SH-SY5Y (cell line): ENCODE data around the gene ZBP1.

ENCODE experiments used
- GATA2 ChIP-seq: IDR thresholded peaks from 2 replicates; pipeline ENCODE4 v1.6.1; 2011; ENCODE audit warnings: mild to moderate bottlenecking, low read depth, low read length
- GATA3 ChIP-seq: IDR thresholded peaks from 2 replicates; pipeline ENCODE4 v1.6.1; 2011; ENCODE audit warnings: low read depth, mild to moderate bottlenecking, low read length, moderate library complexity

Gene ZBP1

DNA sequence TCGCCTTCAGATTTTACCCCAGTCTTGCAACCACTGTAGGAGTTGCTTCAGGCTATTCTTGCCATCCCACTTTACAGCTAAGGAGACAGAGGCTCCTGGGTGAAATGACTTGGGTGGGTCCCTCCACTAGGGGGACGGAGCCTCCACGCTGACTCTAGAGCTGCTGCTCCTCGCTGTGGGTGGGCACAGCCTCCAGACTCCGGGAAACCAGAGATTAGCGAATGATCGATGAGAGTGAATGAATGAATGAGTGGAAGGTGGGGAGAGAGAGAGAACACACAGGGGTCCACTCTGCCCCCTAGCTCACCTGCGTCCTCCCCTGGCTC, 10.4 kb downstream of the ZBP1 start:
- no peak for TF ChIP-seq GATA3

DNA sequence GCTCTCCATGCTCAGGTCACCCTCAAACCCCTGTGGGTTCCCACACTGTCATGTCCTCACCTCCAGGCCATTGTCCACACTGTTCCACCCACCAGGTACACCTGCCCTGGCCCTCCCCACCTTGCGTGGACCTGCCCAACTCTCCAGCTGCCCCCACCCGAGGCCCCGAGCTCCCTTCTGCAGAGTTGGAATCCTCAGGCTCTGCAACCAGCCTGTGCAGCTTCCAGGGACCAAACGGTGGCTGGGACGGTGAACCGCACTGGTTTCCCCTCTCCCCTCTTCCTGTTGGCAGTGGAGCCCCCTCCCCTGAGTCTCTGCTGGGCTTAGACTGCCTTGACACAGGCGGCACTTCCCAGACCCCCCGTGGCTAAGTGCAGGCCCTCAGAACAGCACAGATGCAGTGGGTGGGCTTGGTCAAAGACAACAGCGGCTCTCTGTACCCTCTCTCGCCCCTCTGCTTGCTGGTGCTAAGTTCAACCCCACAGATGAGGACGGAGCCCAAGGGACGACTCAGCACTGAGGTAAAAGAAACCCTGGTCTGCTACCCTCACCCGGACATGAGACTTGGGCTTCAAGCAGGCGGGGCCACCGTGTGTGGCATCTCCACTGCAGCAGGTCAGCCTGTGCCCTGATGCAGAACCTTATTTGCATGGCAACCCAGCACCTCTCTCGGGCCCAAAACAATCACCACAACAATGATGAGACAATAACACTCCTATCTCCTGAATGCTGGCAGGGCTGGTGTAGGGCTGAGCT, 11.0 kb downstream of the ZBP1 start:
- TF ChIP-seq GATA2 (no peak), GATA3 (no peak)

DNA sequence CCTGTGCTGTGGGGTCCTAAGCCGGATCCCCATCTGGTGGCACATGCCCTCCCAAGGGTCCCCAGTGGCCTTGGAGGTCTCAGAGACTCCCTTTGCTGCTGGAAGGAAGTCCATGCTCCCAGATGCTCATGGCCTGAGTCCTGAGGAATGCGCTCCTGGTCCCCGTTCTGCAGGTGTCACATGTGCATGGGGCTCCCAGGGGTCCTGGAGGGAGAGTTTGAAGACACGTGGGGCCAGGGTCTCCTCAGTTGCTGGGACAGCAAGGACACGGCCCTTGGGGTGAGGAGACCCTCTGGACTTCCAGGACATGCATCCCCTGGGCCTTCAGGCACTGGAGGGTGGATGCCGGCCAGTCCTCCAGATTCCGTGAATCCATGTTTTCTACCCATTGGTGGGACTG, 11.7 kb downstream of the ZBP1 start:
- TF ChIP-seq GATA2 (no peak), GATA3 (no peak)

DNA sequence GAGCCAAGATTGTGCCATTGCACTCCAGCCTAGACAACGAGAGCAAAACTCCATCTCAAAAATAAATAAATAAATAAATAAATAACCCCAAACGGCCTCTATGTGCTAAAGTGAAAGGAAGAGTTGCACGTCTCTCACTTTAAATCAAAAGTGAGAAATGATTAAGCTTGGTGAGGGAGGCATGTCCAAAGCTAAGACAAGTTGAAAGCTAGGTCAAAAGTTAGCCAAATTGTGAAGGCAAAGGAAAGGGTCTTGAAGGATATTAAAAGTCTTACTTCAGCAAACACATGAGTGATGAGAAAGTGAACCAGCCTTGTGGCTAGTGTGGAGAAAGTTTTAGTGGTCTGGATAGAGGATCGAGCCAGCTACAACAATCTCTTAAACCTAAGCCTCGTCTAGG, 14.3 kb downstream of the ZBP1 start:
- no peak for TF ChIP-seq GATA3
- no peak for TF ChIP-seq GATA2

DNA sequence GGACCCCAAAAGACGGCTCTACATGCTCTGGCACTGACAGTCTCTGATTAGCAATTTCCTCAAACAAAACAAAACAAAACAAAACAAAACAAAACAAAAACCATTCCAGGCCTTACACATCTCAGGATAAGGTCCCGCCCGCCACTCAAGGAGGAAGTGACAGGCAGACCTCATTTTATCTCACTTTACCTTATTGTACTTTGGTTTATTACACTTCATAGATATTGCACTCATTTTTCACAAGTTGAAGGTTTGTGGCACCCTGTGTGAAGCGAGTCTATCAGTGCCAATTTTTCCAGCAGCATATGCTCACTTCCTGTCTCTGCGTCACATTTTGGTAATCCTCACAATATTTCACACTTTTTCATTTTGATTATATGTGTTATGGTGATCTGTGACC, 15.2 kb downstream of the ZBP1 start:
- TF ChIP-seq GATA2 (no peak), GATA3 (no peak)

DNA sequence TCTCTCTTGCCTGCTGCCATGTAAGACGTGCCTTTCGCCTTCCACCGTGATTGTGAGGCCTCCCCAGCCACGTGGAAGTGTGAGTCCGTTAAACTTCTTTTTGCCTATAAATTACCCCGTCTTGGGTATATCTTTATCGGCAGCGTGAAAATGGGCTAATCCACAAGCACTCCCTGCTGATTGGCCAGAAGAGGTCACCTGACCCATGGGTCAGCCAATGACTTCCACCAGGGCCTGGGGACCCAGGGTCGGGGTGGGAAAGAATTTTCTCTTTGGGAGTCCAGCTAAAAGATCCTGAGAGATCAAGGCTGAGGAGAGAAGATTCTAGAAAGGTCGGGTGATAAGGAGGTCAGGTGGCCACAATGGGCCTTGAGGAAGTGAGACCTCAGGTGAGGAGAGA, 17.1 kb downstream of the ZBP1 start:
- TF ChIP-seq GATA3 (no peak), GATA2 (no peak)

DNA sequence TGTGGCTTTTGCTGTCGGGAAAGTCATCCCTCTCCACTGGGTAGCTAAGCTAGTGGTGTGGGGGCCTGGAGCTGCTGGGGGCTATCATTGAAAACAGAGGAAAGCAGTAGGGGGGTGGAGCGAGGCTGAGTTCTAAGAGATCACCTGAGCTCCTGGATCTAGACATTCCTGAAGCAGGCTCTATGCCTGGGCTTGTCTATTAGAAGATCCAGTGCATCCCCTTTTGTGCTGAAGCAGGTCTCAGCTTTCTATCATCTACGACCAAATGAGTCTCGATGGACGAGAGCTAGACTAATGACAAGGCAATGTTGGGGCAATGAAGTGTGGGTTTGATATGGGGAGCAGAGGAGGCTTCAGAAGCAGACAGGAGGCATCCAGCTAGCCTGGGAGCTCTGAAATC, 18.5 kb downstream of the ZBP1 start:
- no peak for TF ChIP-seq GATA3
- no peak for TF ChIP-seq GATA2

DNA sequence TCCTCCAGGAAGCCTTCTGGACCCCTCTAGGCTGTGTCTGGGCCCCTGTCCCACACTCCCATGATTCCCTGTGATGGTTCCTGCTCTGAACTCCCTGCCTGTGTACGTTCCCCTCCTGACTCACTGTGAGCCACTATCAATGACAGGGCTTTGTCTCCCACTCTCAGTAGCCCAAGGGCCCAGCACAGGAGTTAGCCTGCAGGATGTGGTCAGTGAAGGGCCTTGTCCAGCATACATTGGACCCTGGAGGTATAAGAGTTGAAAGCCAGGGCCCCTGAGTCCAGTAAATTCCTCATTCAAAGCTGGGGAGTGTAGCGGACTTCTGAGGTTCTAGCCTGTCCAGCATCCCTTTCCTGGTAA, 19.0 kb downstream of the ZBP1 start:
- TF ChIP-seq GATA3 (no peak), GATA2 (no peak)

DNA sequence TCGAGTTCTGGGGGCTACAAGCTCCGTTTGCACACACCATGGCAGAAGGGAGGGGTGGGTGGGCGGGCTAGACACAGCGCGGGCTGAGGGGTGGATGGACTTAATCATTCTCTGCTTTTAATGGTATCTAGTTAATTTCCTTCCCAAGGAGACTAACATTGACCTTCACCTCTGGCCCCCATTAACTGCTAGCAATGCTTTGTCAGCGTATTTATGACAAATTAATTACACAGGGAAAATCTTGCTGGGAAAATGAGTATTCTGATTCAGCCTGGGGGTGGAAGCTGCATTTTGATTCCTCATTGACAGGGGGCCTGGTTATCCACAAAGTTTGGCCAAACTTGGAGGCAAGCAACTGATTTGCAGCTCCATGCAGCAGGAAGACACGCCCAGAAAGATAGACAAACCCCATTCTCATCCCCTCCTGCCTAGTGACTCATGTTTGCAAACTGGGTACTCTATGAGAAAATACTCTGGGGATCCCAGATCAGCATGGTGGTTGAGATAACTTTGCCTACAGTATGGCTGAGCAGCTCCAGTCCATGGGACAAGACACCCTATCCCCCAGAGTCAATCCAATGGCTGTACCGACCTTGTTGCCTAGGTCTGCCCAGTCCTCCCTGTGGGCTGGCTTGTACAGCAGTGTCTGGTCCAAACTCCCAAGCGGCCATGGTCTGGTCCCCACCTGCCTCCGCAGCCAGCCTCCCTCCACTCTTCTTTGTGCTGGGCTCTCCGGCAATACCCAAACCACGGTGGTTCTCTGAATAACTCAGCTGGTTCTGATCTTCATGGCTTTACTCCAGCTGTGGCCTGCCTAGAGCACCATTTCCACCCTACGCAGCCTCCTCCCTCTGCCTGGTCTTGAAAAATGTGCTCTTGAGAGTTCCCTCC, 19.7 kb downstream of the ZBP1 start:
- TF ChIP-seq GATA3 (no peak), GATA2 (no peak)

DNA sequence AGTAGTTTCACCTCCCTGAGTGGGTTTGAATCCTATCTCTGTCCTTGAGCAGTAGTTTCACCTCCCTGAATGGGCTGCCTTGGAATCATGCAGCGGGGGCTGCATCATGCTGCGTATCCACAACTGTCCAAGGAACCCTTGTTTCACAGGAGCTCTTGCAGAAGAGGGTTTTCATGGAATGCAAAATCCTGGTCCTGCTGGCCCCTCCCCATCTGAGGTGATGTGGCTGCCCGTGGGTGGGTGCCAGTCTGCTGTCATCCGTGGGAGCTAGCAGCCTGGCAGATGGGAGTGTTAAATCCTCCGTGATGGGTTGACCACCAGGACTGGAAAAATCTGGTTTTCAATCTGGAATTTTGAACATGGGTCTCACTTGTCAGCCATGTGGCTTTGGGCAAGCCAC, 21.7 kb downstream of the ZBP1 start:
- TF ChIP-seq GATA2 (no peak), GATA3 (no peak)

DNA sequence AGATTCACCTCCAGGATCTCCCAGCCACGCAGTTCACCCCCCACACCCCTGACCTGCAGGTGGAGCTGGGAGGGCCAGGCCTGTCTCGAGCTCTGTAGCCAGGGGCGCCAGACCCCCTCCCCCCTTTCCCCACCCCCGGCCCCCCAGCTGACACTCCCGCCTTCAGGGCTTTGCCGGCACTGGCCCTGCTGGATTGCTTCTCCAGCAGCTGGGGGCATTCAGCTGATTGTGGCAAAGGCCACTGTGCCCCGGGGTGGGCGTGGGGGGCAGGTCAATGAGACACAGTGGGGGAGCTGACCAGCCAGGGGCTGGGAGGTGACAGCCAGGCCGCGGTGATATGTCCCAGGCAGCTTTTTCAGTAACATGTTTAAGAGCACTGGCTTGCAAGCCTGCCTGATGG, 22.2 kb downstream of the ZBP1 start:
- TF ChIP-seq GATA2, result no peak
- no peak for TF ChIP-seq GATA3

DNA sequence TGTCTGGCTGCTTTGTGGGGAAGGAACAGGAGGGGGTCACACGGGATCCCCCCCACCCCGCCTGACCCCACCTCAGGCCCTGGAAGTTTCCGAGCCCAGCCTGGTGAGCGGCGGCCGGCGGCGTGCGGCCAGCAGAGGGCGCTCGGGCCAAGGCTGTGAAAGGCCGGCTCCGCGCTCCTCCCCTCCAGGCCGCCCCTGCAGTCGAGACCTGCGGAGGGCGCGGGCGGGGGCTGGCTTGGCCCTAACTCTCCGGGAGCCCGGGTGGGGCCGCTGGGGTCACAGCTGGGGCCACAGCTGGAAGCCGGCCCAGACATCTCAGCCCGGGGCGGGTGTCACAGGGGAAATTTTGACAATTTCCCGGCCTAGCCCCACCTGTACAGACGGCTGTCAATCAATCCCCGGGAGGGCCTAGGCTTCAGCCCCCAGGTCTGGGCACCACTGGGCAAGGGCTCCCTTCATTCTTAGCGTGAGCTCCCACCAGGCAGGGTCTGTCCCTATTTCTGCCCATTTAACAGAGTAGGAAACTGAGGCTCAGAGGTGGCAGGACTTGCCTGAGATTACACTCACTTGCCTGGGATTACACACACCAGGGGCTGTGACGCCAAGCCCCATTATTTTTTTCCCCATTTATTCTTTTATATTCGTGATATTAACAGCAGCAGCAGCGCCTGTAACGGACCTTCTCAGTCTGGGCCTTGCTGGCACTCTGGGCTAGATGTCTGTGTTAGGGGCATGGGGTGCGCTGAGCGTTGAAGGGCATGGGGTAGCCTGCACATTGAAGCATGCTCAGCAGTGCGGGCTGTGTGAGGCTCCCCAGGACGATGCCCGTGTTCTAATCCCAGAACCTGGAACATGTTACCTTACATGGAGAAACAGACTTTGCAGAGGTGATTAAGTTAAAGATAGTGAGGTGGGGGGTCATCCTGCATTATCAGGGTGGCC, 23.0 kb downstream of the ZBP1 start:
- no peak for TF ChIP-seq GATA2
- TF ChIP-seq GATA3, result no peak

DNA sequence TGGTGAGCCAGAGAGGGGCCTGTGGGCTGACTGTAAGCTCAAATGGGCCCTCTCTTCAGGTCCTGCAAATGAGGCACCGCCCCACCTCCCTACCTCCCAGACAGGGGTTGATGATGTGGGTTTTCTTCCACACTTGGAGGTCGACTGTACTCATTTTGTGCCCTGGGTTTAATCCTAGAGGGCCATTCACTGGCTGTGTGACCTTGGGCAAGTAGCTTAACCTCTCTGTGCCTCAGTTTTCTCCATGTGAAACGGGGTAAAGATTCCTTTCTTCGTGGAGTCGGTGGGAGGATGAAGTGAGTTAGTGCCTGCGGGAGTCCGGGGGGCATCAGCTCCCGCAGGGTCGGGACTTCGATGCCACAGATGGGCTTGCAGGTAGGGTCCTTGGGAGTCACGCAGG, 23.9 kb downstream of the ZBP1 start:
- TF ChIP-seq GATA2, result no peak
- no peak for TF ChIP-seq GATA3

DNA sequence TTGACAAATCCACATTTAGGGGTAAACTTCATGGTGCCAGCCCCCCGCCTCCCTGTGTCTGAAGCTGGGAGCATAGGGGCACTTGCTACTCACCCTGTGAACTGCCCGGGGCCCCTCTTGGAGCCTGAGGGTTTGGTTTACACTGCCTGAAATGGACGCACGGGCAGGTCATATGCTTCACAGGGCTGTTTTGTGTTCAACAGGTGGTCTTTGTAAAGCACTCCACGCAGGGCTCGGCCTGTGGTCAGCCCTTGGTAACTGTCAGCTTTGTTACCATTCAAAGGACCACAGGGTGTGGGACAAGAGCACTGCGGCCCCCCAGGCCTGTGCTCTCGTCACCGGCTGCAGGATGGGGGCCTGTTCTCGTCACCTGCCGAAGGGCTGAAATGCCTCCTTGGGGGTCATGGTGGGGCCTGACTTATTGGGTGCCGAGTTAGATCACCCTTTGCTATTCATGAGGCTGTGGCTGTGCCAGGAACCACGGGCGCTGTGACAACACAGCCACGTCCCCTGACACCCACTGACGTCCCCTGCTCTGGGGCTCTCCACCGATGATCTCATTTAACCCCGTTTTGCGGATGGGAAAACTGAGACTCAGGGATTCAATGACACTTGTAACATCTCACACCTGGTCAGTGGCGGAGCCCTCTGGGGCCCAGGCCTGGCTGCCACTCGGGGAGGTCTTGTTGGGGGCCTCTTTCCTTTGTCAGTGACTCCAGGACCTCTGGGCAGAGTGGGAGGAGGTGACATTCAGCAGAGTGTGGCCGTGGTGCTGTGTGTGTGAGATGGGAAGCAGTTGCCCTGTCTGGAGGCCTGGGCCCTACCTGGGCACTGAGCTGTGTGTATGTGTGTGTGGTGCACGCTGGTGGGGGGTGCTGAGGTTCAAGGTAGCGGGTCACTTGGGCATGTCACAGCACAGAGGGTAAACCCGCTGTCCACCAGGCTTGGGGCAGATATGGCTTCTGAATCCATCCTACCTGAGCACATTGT, 24.9 kb downstream of the ZBP1 start:
- TF ChIP-seq GATA2 (no peak), GATA3 (no peak)
